K562 (cell line): ENCODE results near the gene RABEPK.

ENCODE experiments used
- ATF2 ChIP-seq: sonication (generic); formaldehyde crosslinking; IDR thresholded peaks from 2 replicates; pipeline ENCODE4 v1.8.1; 2022; ENCODE audit warnings: missing genetic modification reagents
- BACH1 ChIP-seq: fragments of 200-800 bp; sonication (Bioruptor generic); IDR thresholded peaks from 2 replicates; pipeline ENCODE4 v1.6.1; 2016; ENCODE audit warnings: missing genetic modification characterization, missing compliant biosample characterization
- MAX ChIP-seq: sonication (generic); formaldehyde crosslinking; IDR thresholded peaks from 2 replicates; pipeline ENCODE4 v1.9.0; 2022; ENCODE audit warnings: mild to moderate bottlenecking, missing genetic modification reagents
- NR1H2 ChIP-seq: sonication (generic); formaldehyde crosslinking; IDR thresholded peaks from 2 replicates; pipeline ENCODE4 v1.4.0; 2020; ENCODE audit warnings: mild to moderate bottlenecking, missing genetic modification reagents
- NR2C1 ChIP-seq, 2 experiments: fragments of 450-650 bp; IDR thresholded peaks; 2 replicates each; pipeline ENCODE4 v1.6.1; 2017; ENCODE audit warnings: mild to moderate bottlenecking in 2 of 2, antibody characterized with exemption in 1 of 2, inconsistent platforms in 1 of 2, missing compliant biosample characterization in 1 of 2, missing genetic modification characterization in 1 of 2
- ZBTB7A ChIP-seq: IDR thresholded peaks from 2 replicates; pipeline ENCODE4 v1.6.1; 2011; ENCODE audit warnings: low read depth, mild to moderate bottlenecking, low read length, moderate library complexity, borderline replicate concordance; ENCODE audit not compliant: control insufficient read depth

DNA sequence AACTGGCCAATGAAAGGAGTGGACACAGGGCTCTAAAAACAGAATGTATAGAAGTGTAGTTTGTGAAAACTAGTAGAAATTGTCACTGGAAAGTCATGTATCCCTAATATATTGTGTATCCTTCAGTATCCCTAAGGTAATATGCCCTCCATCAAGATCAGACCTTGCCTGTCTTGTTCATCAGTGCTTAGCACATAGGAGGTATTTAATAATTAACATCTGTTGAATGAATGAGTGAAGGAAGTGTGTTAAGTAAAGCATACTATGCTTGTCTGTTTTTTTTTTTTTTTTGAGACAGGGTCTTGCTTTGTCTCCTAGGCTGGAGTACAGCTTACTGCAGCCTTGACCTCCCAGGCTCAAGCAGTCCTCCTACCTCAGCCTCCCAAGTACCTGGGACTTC is 77.1 kb downstream of the RABEPK start:
- TF ChIP-seq BACH1, result no peak
- no peak for TF ChIP-seq ZBTB7A
- TF ChIP-seq NR1H2 (CRISPR knock-in tag), result no peak
- TF ChIP-seq NR2C1 (IDR thresholded peaks at IDR 0.05), result no peak
- TF ChIP-seq NR2C1 (tag; IDR thresholded peaks at IDR 0.05), result no peak
- no peak for TF ChIP-seq MAX (CRISPR knock-in tag)
- TF ChIP-seq ATF2 (CRISPR knock-in tag), result no peak
